ENCODE data around the gene MBOAT1. TPM values are rescaled to one million over a fixed set of nuclear protein-coding genes. Genes with fewer than 3 reads are reported as not detected.

MBOAT1 gene
- total RNA-seq, 2 experiments from 2014 or later, result 13.4 to 14.0 TPM

DNA sequence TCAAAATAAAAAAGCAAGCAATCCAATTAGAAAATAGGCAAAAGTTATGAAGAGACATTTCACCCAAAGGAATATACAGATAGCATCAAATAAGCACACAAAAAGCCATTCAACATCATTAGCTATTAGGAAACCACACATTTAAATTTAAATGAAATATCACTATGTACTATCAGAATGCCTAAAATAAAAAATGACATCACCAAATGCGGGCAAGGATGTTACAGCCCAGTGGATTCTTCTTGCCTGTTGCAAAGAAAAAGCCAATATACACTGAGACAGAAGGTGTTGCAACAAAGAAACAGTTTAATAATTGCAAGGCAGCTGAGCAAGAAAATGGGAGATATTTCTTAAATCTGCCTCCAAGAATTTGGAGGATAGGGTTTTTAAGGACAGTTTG, 31.0 kb upstream of the MBOAT1 start:
- CTCF ChIA-PET, result no interaction called here
- H3K4me3 Mint-ChIP-seq, result no peak overlapping the region
- no peaks in the 10 kb centered on the region for H3K27me3 Mint-ChIP-seq
- no peak overlapping the region for H3K27ac Mint-ChIP-seq
- no peak for DNase-seq
- no peaks in the 10 kb centered on the region for H3K4me1 Mint-ChIP-seq (ENCODE audit: low read depth)
- intact Hi-C loops (cut with micrococcal nuclease), result no loop called here
- POLR2A ChIA-PET, result no interaction called here
- no peaks in the 10 kb centered on the region for H3K9me3 Mint-ChIP-seq
- H3K36me3 Mint-ChIP-seq, result no peaks in the 10 kb centered on the region

DNA sequence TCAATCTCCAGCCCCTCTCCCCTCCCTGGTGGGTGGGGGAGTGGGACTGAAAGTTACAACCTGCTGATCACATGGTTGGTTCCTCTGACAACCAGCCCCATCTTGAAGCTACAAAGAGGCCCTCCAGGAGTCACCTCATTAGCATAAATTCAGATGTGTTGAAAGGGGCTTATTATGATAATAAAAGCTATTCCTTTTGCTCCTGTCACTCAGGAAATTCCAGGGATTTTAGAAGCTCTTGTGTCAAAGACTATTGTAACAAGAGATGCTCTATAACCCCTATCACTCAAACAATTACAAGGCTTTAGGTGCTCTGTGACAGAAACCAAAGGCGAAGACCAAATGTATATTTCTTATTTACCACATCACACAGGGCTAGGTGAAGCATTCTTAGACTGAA, 30.1 kb upstream of the MBOAT1 start:
- H3K4me1 Mint-ChIP-seq (ENCODE audit: low read depth), result peaks cover 6% of the 10 kb centered on the region
- H3K27ac Mint-ChIP-seq, result no peak overlapping the region
- H3K27me3 Mint-ChIP-seq, result no peaks in the 10 kb centered on the region
- ChIA-PET CTCF (interaction anchor here (0.5 to 0.6 kb wide), 2 partner anchors 56 to 224 kb away, joined by 3 read pairs; no protein-coding TSS in a partner anchor), POLR2A (no interaction called here)
- no peaks in the 10 kb centered on the region for H3K36me3 Mint-ChIP-seq
- intact Hi-C loops (cut with micrococcal nuclease), result no loop called here
- DNase-seq, result no peak
- no peaks in the 10 kb centered on the region for H3K9me3 Mint-ChIP-seq
- H3K4me3 Mint-ChIP-seq, result no peak overlapping the region

DNA sequence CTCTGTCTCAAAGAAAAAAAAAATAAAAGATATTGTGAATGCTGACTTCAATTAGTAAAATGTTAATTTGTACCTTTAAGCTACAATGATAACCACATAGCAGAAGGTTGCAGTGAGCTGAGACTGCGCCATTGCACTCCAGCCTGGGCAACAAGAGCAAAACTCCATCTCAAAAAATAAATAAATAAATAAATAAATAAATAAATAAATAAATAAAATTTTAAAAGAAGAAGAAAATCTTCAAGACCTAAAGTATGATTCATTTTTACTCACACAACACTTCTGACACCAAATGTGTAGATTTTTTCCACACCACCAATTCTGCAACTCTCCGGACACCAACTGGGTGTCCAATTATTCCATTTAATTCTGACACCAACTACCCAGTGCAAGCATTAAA, 28.8 kb upstream of the MBOAT1 start:
- CTCF ChIA-PET, result interaction anchor here (0.6 to 1.4 kb wide), 3 partner anchors 14 to 115 kb away, joined by 3 to 4 read pairs (median 3); no protein-coding TSS in a partner anchor

DNA sequence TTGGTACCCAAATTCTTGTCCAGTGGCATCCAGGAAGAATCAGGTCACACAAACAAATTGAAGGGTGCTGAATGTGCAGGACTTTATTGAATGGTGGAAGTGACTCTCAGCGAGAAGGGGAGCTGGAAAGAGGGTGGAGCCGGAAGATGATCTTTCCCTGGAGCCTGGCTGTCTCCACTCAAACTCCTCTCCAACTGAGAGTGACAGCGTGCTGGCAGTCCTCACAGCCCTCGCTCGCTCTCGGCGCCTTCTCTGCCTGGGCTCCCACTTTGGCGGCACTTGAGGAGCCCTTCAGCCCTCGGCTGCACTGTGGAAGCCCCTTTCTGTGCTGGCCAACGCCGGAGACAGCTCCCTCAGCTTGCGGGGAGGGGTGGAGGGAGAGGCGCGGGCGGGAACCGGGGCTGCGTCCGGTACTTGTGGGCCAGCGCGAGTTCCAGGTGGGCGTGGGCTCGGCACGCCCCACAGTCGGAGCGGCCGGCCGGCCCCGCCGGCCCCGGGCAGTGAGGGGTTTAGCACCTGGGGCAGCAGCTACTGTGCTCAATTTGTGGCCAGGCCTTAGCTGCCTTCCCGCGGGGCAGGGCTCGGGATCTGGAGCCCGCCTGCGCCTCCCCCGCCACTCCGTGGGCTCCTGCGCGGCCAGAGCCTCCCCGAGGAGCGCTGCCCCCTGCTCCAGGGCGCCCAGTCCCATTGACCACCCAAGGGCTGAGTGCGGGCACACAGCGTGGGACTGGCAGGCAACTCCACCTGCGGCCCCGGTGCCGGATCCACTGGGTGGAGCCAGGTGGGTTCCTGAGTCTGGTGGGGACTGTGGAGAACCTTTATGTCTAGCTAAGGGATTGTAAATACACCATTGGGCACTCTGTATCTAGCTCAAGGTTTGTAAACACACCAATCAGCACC, 26.7 kb upstream of the MBOAT1 start:
- CTCF ChIA-PET, result no interaction called here
- intact Hi-C loops (cut with micrococcal nuclease), result no loop called here
- Mint-ChIP-seq H3K36me3 (no peaks in the 10 kb centered on the region), H3K4me3 (no peak overlapping the region), H3K27me3 (no peaks in the 10 kb centered on the region), H3K27ac (no peak overlapping the region), H3K9me3 (no peaks in the 10 kb centered on the region), H3K4me1 (ENCODE audit: low read depth) (peaks cover 6% of the 10 kb centered on the region)
- no peak for DNase-seq
- POLR2A ChIA-PET, result no interaction called here

More for the DNA sequence above, 28.8 kb upstream of the MBOAT1 start:
- peaks cover 6% of the 10 kb centered on the region for H3K4me1 Mint-ChIP-seq (ENCODE audit: low read depth)
- H3K9me3 Mint-ChIP-seq, result no peaks in the 10 kb centered on the region
- H3K27ac Mint-ChIP-seq, result no peak overlapping the region
- POLR2A ChIA-PET, result no interaction called here
- no peaks in the 10 kb centered on the region for H3K27me3 Mint-ChIP-seq
- intact Hi-C loops (cut with micrococcal nuclease), result no loop called here
- no peak overlapping the region for H3K4me3 Mint-ChIP-seq
- no peak for DNase-seq
- H3K36me3 Mint-ChIP-seq, result no peaks in the 10 kb centered on the region

DNA sequence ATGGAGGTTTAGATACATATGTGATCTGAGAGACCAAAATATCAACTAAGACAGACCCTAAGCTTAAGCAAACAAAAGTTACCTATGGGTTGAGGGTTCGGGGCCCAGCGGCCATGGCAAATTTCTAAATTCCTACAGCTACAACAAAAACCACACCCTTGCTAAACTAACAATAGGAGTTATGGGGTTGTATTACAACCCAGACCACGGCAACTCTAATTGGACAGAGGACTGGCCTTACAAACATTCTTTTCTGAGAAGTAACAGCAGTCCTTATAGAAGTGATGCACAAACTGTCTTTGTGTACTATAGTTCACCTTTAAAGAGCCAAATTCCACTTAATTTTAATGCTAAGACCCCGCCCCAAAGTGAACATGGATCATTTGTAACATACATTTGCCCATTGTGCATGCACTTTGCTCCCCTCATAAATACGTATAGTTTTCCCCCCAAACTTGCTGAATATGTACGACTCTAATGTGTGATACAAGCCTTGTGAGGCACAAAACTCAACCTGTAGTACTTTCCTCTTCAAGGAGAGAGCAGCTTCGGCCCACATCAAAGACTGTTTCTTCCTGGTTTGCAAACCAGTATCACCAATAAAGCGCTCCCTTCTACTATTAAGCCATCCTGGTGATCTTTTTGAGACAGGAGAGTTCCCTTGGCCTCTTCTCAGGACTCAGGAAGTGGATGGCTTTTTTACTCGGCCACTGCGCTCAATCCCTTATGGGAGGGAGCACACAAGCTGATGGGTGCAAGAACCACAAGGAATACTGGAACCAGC, 25.6 kb upstream of the MBOAT1 start:
- intact Hi-C loops (cut with micrococcal nuclease), result no loop called here
- no peak overlapping the region for H3K4me3 Mint-ChIP-seq
- H3K9me3 Mint-ChIP-seq, result no peaks in the 10 kb centered on the region
- no peak overlapping the region for H3K27ac Mint-ChIP-seq
- ChIA-PET POLR2A (no interaction called here), CTCF (interaction anchor here (1.5 kb wide), 1 partner anchor 111 kb away, joined by 4 read pairs; no protein-coding TSS in a partner anchor)
- no peaks in the 10 kb centered on the region for H3K27me3 Mint-ChIP-seq
- no peak for DNase-seq
- H3K36me3 Mint-ChIP-seq, result no peaks in the 10 kb centered on the region
- H3K4me1 Mint-ChIP-seq (ENCODE audit: low read depth), result peaks cover 6% of the 10 kb centered on the region

DNA sequence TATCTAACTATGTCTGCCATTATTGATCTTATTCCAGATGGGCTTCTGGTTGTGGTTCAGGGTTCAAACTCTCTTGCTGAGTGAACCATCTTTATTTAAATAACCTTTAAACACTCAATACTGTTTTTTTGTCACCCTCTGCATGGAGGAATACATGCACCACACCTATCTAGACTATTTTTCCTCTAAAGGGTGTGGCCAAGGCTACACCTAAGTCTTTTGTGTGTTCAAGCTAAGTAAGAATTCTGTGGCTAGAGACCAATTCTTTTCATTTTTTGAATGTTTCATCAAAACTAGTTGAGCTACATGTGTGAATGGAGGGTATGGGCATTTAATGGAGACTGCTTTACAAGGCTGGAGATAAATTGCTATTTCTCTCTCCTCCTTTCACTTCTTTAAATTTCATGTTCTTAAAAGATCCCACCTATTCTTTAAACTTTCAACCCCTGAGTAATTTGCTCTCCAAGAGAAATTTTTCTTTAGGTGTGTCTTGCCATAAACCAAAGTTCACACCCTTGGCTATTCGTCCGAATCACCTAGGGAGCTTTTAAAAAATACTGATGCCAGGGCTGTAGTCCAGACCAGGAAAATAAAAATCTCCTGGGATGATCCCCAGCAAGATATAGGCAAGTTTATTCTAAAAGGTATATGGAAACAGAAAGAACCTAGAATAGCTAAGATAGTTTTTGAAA, 24.8 kb upstream of the MBOAT1 start:
- Mint-ChIP-seq H3K4me1 (ENCODE audit: low read depth) (peaks cover 6% of the 10 kb centered on the region), H3K9me3 (no peaks in the 10 kb centered on the region), H3K27ac (no peak overlapping the region), H3K27me3 (no peaks in the 10 kb centered on the region), H3K4me3 (no peak overlapping the region), H3K36me3 (no peaks in the 10 kb centered on the region)
- ChIA-PET POLR2A (no interaction called here), CTCF (interaction anchor here (0.5 to 1.5 kb wide), 3 partner anchors 10 to 159 kb away, joined by 3 to 4 read pairs (median 3); no protein-coding TSS in a partner anchor)
- intact Hi-C loops (cut with micrococcal nuclease), result no loop called here
- DNase-seq, result no peak

DNA sequence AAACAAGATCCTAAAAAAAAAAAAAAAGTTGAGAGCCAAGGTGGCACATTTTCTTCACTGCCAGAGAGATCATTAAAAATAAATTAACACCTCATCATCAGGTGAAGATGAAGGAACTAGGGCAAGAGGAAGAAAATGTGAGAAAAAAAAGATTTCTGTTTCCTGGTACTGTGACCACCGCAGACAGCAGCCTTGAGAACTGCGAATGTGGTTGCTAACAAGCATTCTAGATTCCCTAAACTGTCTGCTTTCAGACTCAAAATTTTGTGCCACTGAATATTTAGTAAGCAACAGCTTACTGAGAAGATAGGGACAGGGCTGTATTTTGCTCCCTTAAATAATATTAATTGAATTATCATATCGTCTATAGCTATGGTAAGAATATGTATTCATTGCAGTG, 24.1 kb upstream of the MBOAT1 start:
- no peak for DNase-seq
- Mint-ChIP-seq H3K4me1 (ENCODE audit: low read depth) (peaks cover 6% of the 10 kb centered on the region), H3K36me3 (no peaks in the 10 kb centered on the region), H3K27me3 (no peaks in the 10 kb centered on the region), H3K27ac (no peak overlapping the region), H3K4me3 (no peak overlapping the region), H3K9me3 (no peaks in the 10 kb centered on the region)
- POLR2A ChIA-PET, result no interaction called here
- intact Hi-C loops (cut with micrococcal nuclease), result no loop called here
- CTCF ChIA-PET, result interaction anchor here (1.0 to 1.5 kb wide), 2 partner anchors 11 to 110 kb away, joined by 3 to 4 read pairs; no protein-coding TSS in a partner anchor

DNA sequence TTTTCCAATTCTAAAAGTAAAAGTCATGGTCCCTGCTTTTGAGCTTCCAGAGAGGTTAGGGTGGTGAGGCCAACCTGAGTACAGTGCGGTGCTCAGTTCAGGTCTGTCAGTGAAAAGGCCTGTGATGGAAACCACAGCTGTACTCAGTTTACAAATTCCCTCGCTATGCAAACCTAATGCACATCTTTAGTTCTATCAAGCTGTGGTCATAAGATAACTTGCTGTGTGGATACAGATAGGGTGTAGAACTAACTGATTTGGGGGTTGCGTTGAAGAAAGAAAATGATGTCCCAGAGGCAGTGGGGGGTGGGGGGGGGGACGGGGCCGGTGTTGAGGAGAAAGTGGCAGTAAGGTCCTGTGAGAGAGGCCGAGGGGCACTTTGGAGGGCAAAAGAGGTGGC, 22.8 kb upstream of the MBOAT1 start:
- intact Hi-C loops (cut with micrococcal nuclease), result no loop called here
- no peak for DNase-seq
- H3K36me3 Mint-ChIP-seq, result no peaks in the 10 kb centered on the region
- ChIA-PET POLR2A (no interaction called here), CTCF (no interaction called here)
- H3K27ac Mint-ChIP-seq, result no peak overlapping the region
- H3K27me3 Mint-ChIP-seq, result no peaks in the 10 kb centered on the region
- H3K9me3 Mint-ChIP-seq, result no peaks in the 10 kb centered on the region
- peaks cover 6% of the 10 kb centered on the region for H3K4me1 Mint-ChIP-seq (ENCODE audit: low read depth)
- no peak overlapping the region for H3K4me3 Mint-ChIP-seq

DNA sequence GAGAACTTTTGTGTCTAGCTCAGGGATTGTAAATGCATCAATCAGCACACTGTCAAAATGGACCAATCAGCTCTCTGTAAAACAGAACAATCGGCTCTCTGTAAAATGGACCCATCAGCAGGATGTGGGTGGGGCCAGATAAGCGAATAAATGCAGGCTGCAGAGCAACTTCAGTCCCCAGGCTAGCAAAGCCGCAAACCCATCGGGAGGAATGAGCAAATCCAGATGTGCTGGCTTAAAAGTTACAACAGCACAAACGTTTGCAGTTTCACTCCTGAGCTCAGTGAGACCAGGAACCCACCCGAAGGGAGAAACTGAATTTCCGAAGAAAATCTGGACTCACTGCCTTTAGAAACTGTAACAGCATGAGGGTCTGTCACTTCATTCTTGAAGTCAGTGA, 21.9 kb upstream of the MBOAT1 start:
- no peaks in the 10 kb centered on the region for H3K27me3 Mint-ChIP-seq
- no peaks in the 10 kb centered on the region for H3K9me3 Mint-ChIP-seq
- no peak overlapping the region for H3K4me3 Mint-ChIP-seq
- no peak for DNase-seq
- ChIA-PET POLR2A (no interaction called here), CTCF (no interaction called here)
- no peak overlapping the region for H3K27ac Mint-ChIP-seq
- intact Hi-C loops (cut with micrococcal nuclease), result no loop called here
- H3K36me3 Mint-ChIP-seq, result no peaks in the 10 kb centered on the region
- peaks cover 6% of the 10 kb centered on the region for H3K4me1 Mint-ChIP-seq (ENCODE audit: low read depth)

DNA sequence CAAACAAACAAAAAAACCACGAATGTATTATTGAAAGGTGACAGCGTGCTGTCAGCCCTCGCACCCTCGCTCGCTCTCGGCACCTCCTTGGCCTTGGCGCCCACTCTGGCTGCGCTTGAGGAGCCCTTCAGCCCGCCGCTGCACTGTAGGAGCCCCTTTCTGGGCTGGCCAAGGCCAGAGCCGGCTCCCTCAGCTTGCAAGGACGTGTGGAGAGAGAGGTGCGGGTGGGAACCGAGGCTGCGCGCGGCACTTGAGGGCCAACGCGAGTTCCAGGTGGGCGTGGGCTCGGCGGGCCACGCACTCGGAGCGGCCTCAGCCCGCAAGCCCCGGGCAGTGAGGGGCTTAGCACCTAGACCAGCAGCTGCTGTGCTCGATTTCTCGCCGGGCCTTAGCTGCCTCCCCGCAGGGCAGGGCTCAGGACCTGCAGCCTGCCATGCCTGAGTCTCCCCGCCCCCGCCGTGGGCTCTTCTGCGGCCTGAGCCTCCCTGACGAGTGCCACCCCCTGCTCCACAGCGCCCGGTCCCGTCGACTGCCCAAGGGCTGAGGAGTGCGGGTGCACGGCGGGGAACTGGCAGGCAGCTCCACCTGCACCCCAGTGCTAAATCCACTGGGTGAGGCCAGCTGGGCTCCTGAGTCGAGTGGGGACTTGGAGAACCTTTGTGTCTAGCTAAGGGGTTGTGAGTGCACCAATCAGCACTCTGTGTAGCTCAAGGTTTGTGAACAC, 20.9 kb upstream of the MBOAT1 start:
- peaks cover 5% of the 10 kb centered on the region for H3K4me1 Mint-ChIP-seq (ENCODE audit: low read depth)
- ChIA-PET CTCF (no interaction called here), POLR2A (no interaction called here)
- H3K27me3 Mint-ChIP-seq, result no peaks in the 10 kb centered on the region
- no peaks in the 10 kb centered on the region for H3K36me3 Mint-ChIP-seq
- intact Hi-C loops (cut with micrococcal nuclease), result no loop called here
- DNase-seq, result no peak
- no peaks in the 10 kb centered on the region for H3K9me3 Mint-ChIP-seq
- no peak overlapping the region for H3K4me3 Mint-ChIP-seq
- H3K27ac Mint-ChIP-seq, result no peak overlapping the region

DNA sequence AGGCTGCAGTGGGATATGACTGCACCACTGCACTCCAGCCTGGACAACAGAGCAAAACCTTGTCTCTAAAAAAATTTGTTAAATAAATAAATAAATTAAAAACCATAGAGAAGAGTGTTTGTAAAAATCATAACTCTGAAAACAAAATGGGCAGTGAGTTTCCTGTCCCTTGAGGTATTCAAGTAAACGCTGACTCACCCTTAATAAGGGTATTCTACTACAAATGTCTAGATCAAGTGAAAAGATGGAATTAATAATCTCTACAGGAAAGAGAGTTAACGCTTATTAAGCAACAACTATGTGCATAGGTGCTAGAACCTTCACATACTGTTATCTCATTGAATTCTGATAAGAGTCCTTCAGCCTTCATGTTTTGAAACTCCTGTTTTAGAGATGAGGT, 19.9 kb upstream of the MBOAT1 start:
- intact Hi-C loops (cut with micrococcal nuclease), result no loop called here
- CTCF ChIA-PET, result no interaction called here

More for the DNA sequence above, 19.9 kb upstream of the MBOAT1 start:
- Mint-ChIP-seq H3K27ac (no peak overlapping the region), H3K4me1 (ENCODE audit: low read depth) (no peaks in the 10 kb centered on the region), H3K36me3 (no peaks in the 10 kb centered on the region), H3K27me3 (no peaks in the 10 kb centered on the region), H3K9me3 (no peaks in the 10 kb centered on the region), H3K4me3 (no peak overlapping the region)
- POLR2A ChIA-PET, result no interaction called here
- DNase-seq, result no peak
